ENCODE measurements around the gene DOK6. TPM values are rescaled to one million over a fixed set of nuclear protein-coding genes. Genes with fewer than 3 reads are reported as not detected.

Gene DOK6
- total and polyA plus RNA-seq, 8 donors, result 0.15 to 1.3 (median 0.33) TPM

DNA sequence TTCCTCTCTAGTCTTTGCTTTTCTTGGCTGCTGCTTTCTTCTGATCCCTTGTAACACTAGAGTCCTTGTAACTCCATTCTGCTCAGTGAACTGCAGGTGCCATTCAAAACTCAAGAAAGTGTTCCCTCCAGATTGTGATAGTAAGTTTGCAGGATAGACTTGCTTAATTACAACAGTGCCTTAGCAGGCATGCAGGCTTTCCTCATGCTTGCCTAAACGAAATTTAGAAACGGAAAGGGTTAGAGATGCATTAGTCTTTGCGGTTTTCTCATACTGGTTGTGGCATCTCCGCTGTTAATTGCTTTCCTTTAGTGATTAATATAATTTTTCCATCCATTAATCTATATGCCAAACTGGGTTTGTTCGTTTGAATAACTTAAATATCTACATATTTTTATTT is 82.9 kb downstream of the DOK6 start:
- intact Hi-C loops (cut with DNase I), result no loop called here
- ATAC-seq, result no peak
- Histone ChIP-seq H3K9me3 (no peaks in the 10 kb centered on the region), H3K27ac (no peak overlapping the region), H3K4me3 (no peak overlapping the region), H3K36me3 (no peaks in the 10 kb centered on the region), H3K27me3 (no peaks in the 10 kb centered on the region), H3K4me1 (no peaks in the 10 kb centered on the region)
- no peak for FAIRE-seq
- DNase-seq, result no peak
- 60 to 61% methylated on average over 5 of the region's 5 CpGs for WGBS, 2 donors
- TF ChIP-seq, protein P1, sequence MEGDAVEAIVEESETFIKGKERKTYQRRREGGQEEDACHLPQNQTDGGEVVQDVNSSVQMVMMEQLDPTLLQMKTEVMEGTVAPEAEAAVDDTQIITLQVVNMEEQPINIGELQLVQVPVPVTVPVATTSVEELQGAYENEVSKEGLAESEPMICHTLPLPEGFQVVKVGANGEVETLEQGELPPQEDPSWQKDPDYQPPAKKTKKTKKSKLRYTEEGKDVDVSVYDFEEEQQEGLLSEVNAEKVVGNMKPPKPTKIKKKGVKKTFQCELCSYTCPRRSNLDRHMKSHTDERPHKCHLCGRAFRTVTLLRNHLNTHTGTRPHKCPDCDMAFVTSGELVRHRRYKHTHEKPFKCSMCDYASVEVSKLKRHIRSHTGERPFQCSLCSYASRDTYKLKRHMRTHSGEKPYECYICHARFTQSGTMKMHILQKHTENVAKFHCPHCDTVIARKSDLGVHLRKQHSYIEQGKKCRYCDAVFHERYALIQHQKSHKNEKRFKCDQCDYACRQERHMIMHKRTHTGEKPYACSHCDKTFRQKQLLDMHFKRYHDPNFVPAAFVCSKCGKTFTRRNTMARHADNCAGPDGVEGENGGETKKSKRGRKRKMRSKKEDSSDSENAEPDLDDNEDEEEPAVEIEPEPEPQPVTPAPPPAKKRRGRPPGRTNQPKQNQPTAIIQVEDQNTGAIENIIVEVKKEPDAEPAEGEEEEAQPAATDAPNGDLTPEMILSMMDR (IDR thresholded peaks at IDR 0.05), result no peak

DNA sequence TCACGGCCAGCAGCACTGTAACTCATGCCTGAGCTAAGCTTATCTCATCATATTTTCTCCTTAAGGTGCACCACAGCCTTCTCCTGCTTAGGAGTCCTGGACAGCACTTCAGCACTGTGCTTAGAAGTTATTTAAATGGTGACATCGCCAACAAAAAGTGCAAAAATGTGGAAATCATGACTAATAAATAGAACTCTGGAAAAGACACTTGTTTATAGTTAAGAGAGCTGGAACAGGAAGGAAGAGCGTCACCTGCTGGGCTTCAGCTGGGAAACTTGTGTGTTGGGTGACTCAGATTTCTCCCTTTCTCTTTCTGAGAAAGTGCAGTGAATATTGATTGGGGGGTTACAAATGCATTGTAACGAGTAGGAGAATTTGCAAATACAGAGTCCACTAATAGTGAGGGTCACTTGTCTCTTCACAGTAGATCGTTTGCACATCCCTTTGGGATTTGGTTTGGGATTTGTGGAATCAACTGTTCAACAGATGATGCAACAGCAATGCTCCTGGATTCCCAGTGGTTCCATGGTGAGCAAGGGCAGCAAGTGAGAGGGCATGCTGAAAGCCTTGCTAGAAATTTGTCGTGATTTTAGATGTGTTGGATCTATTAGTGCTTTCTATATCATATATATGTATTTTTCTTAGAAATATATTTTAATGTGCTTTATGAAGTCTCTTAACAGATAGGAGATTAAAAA is 84.2 kb downstream of the DOK6 start:
- Histone ChIP-seq H3K4me1 (no peaks in the 10 kb centered on the region), H3K9me3 (no peaks in the 10 kb centered on the region), H3K4me3 (no peak overlapping the region), H3K27ac (no peak overlapping the region), H3K36me3 (no peaks in the 10 kb centered on the region), H3K27me3 (no peaks in the 10 kb centered on the region)
- 37 to 41% methylated on average over 6 of the region's 6 CpGs for WGBS, 2 donors
- FAIRE-seq (no peak), ATAC-seq (no peak), DNase-seq (no peak)
- TF ChIP-seq, protein P1 (IDR thresholded peaks at IDR 0.05), result no peak
- intact Hi-C loops (cut with DNase I), result no loop called here

DNA sequence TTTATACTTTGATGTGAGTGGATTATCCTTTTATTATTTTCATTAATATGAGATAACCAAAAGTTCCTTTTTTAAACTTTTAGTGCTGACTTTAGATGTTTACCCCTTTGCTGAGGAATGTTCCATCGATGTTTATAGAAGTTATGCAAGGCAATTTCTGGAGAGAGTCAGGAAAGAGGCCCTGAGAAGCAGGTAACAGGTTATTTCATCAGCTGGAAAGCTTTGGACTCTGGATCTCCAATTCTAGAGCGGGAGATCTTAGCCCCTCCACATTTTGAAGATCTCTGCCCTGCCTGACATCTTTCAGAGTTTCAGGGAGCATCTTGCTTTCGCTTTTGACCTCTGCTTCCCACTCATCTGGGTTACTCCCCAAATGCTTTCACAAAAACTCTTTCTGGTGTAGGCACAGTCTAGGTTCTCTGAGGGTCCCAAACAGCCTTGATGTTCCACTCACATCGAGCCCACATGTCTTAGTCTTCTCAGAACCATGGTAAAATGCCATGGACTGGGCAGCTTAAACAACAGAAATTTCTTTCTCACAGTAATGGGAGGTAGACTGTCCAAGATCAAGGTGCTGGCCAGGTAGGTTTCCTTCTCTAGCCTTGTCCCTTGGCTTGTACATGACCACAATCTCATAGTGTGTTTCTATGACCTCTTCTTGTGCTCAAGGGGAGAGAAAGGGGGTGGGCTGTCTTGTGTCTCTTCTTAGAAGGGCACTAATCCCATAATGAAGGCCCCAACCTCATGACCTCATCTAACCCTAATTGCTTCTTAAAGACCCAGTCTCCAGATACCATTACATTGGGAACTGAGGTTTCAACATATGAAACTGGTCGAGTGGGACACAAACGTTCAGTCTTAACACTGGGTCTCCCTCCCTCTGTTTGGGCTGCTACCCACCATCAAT is 87.1 kb downstream of the DOK6 start:
- DNase-seq, result no peak
- ATAC-seq, result no peak
- 54 to 58% methylated on average over 6 of the region's 6 CpGs for WGBS, 2 donors
- intact Hi-C loops (cut with DNase I), result no loop called here
- H3K27ac ChIP-seq, result no peak overlapping the region
- H3K9me3 ChIP-seq, result no peaks in the 10 kb centered on the region
- TF ChIP-seq, protein P1 (IDR thresholded peaks at IDR 0.05), result no peak
- no peaks in the 10 kb centered on the region for H3K27me3 ChIP-seq
- H3K36me3 ChIP-seq, result no peaks in the 10 kb centered on the region
- no peak for FAIRE-seq
- no peaks in the 10 kb centered on the region for H3K4me1 ChIP-seq
- no peak overlapping the region for H3K4me3 ChIP-seq

DNA sequence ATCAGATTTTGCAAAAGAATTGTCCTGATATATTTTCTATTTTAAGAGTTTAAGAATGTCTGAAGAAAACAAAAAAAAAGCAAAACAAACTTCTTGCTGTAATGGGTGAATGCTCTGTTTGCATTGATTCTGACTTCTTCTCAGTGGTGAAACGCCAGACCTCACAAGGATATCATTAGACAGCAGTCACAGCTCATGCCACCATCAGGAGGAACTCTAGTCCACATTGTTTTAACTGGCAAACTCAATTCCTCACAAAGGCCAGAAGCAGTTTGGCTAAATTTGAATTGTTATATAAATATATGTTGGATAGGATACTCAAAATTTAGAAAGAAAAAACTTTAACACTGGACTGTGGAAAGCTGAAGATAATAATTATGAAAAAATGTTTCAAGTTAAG is 89.4 kb downstream of the DOK6 start:
- TF ChIP-seq, protein P1 (IDR thresholded peaks at IDR 0.05), result no peak
- Histone ChIP-seq H3K4me3 (no peak overlapping the region), H3K36me3 (no peaks in the 10 kb centered on the region), H3K27ac (no peak overlapping the region), H3K4me1 (no peaks in the 10 kb centered on the region), H3K27me3 (no peaks in the 10 kb centered on the region), H3K9me3 (no peaks in the 10 kb centered on the region)
- ATAC-seq, result no peak
- no peak for DNase-seq
- no peak for FAIRE-seq
- intact Hi-C loops (cut with DNase I), result no loop called here
- 67 to 73% methylated on average over 1 of the region's 1 CpG for WGBS, 2 donors

DNA sequence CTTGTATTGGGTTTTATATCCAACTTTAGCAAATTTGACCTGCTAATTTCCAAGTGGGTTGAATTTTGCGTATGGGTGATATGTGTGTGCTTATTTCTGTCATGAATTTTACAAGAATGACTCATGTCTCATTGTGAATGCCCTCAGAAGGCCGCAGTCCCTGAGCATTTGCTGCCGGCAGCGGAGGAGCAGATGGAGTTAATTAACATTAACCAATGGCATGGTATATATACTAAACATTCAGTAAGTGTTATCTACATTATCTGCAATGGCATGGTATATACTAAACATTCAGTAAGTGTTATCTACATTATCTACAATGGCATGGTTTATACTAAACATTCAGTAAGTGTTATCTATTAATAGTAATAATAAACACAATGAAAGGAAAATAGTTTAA is 90.1 kb downstream of the DOK6 start:
- TF ChIP-seq, protein P1 (IDR thresholded peaks at IDR 0.05), result no peak
- DNase-seq, result no peak
- no peaks in the 10 kb centered on the region for H3K36me3 ChIP-seq
- no peaks in the 10 kb centered on the region for H3K4me1 ChIP-seq
- H3K4me3 ChIP-seq, result no peak overlapping the region
- H3K9me3 ChIP-seq, result no peaks in the 10 kb centered on the region
- H3K27me3 ChIP-seq, result no peaks in the 10 kb centered on the region
- 60 to 67% methylated on average over 4 of the region's 4 CpGs for WGBS, 2 donors
- H3K27ac ChIP-seq, result no peak overlapping the region
- no peak for ATAC-seq
- intact Hi-C loops (cut with DNase I), result no loop called here
- no peak for FAIRE-seq
